ENCODE data around the gene CHD5.

The CHD5 gene

DNA sequence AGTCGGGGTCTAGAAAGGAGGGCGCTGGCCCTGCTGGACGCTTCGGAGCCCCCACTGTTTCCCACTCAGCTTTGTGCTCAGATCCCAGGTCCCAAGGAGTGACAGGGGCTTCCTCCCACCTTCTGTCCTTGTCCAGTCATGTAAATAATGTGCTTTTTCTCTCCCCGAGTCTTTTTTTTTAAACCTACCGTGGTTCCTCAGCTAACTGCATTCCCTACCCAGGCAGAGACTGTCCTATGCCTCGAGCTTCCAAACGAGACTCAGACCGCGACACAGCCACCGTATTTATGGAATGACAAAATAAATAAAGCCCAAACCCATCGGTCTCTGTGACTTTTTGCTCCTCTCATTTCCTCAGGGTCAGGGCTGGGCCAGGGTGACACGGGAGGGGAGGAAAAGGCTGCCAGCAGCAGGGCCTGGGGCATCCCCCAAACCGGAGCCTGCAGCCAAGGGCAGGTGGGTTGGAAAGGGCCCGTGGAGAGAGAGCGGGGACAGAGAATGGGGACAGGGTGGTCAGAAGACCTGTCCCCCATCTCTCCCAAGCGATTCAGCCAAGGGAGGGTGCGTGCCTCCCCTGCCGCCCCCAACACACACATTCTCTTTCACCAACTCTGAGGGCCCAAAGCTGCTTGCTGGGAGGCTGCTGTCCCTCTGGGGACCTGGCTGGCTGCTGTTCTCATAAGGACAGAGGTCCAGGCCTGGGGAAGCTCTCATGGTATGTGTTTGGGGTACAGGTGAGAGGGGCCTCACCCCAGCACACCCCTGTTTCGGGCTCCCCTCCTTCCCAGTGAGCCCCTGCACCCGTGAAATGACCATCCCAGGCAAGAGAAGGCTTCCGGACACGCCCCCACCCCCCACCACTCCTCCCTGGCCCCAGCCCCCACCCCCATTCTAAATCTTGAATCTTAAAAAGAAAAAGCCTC lies 79.0 kb downstream of the CHD5 start:
- in situ Hi-C loops (cut with MboI; ENCODE audit: low sequenced_read_pairs): no loop called here

DNA sequence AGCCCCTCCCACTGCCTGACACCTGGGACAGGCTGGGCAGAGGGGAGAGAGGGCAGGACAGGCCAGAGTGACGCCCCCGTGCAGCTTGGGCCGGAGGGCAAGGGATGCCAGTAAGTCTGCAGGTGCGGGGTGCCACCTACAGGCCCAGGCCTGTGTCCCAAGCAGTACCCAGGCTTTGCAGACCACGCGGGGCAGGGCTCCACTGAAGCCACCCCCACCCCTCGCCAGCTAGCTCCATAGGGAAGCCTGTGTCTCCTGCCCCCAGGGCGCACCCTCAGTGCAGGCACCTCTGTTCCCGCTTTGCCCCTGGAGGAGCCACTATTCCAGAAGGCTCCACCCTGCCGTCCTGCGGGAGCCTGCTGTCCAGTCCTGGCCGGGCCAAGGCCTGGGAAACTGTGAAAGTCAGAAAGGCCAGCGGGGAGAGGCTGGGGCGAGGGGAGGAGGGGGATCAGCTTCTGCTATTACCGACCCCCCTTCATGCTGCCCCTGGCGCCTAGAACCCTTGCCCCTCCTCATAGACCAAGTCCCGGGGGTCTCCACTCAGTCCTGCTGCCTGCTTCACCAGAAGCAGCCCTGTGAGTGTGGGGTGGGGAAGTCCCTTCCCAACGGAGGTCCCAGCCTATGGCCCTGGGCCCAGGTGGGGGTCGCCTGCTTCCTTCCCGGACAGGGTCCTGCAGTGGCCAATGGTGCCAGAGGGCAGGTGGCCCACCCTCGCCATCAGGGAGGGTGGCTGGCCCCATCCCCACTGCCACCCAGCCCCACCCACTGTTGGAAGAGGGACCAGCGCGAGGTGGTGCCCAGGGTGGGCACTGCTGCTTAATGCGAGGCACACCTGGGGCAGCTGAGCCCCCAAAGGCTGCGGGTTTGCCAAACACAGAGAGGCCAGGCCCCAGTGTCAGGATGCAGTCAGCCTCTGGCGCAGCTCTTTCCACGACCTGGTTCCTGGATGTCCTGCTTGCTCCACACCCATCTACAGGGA lies 80.0 kb downstream of the CHD5 start:
- in situ Hi-C loops (cut with MboI; ENCODE audit: low sequenced_read_pairs): no loop called here

DNA sequence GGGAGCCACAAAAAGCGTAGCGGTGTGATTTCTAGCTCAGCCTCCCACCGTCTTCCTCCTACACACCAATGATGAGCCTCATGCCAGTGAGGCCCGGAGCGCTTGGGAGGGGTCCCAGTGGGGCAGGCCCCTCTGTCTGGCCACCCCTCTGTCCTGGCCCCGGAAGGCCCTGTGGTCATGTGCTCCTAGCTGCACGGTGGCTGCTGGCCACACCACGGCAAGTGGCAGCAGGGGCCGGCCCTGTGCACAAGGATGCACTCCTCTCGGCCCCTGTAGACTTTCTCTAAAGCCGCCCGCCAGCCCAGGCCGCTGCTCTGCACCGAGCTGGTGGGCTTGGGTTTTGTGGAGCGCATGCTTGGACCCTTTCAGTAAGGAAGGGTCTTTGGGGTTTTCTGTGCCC lies 80.8 kb downstream of the CHD5 start:
- in situ Hi-C loops (cut with MboI; ENCODE audit: low sequenced_read_pairs): no loop called here

DNA sequence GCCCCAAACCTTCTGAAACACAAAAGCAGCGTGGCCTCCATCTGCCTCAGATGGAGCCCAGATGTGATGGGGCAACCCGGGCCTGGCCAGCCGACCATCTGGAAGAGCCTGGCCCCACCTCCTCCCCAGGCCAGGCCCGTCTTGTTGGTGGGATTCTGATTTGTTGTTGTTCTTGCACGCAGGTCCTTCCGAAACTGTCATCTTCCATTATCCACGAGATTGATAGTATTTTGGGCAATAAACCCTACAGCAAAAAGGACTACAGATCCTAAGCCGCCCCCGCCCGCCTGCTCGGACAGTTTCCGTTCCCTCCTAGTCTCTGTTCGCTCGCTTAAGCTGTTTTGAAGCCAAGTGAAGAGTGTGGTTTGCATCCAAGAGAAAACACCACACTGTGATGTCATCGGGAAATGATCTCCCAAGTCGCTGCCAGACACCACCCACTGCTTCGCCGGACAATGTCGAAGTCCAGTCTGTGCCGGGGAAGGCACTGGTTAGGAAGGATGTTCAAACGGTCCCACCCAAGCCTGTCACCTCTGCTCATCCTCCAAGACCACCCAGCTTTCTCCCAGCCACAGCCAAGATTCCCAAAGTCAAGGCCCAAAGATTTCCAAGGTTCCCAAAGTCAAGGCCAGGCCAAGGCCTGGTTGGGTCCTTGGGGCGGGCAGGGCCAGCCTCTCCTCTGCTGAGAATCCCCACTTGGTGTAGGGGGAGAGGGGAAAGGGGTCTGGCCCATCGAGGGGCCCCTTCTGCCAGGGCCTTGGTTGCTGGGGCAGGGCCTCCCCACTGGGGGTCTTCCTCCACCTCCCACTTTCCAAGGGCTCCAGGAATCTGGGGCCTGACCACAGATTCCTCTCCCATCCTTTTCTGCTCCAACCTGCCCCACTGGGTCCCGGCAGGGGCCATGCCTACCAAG lies 81.6 kb downstream of the CHD5 start:
- in situ Hi-C loops (cut with MboI; ENCODE audit: low sequenced_read_pairs): no loop called here

DNA sequence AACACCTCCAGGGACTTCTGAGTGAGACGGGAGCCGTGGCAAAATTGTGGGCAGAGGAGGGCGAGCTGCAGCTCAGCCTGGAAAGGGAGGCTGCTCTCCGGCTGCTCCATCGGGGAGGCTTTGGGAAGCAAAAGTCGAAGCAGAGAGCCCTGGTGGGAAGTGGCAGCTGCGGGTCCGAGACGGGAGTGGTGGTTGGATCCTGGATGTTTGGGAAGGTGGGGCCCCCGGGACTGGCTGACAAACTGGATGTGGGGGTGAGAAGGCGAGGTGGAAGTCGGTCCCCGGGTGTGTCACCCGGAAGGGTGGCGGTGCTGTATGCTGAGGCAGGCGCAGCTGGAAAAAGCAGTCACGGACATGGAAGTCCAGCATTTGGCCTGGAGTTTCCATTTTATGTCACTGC lies 82.3 kb downstream of the CHD5 start:
- in situ Hi-C loops (cut with MboI; ENCODE audit: low sequenced_read_pairs): no loop called here

DNA sequence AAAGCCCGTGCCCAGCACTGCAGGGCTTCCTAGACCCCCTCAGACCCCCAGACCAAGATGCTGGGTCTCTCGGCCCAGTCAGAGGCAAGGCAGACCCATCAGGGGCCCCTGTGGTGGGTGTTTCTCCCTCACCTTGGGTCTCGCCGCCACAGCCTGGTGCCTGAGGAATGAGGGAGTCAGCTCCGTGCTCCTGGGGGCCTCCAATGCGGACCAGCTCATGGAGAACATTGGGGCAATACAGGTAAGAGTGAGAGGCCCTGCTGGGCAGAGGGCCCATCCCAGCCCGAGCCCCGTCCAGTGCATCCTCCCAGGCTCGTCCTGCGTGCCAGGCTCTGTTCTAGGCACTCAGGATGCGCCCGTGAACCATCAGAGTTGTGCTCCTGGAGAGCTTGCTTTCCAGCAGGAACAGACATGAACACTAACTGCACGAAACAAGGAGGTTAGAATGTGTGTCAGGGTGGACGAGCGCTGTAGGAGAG lies 83.0 kb downstream of the CHD5 start:
- in situ Hi-C loops (cut with MboI; ENCODE audit: low sequenced_read_pairs): no loop called here

DNA sequence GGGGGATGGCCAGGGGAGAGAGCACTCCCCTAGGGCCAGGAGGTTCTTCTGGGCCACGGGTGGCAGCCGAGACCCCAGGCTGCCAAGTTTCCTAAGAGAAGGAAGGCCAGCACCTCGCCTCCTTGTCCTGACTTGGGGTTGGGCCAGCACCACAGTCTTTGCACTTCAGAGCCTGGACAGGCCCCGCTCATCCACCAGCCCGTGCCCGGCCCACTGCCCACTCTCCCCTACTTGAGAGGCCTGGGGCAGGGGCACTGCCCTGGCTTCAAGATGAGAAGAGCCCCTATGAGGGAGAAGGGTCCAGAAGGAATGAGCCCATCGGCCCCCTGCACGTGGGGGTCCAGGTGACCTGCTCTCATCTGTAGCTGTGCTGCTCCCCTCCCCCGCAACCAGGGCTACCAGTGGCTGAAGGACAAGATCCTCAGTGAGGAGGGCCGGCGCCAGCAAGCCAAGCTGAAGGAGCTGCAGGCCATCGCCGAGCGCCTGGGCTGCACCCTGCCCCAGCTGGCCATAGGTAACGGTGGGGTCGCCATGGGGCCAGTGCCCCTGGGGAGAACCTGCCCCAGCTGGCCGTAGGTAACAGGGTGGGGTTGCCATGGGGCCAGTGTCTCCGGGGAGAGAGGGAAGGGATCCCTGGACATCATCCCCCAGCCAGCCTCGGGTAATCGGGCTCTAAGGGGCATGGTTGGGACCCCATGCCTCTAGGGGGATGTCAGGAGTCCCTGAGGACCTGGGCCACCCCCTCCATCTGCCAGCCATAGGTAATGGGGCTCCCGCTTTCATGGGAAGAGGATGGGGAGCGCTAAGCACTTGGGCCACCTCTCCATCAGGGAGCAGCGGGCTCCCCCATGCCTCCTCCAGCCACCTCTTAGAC lies 83.6 kb downstream of the CHD5 start:
- in situ Hi-C loops (cut with MboI; ENCODE audit: low sequenced_read_pairs): no loop called here

DNA sequence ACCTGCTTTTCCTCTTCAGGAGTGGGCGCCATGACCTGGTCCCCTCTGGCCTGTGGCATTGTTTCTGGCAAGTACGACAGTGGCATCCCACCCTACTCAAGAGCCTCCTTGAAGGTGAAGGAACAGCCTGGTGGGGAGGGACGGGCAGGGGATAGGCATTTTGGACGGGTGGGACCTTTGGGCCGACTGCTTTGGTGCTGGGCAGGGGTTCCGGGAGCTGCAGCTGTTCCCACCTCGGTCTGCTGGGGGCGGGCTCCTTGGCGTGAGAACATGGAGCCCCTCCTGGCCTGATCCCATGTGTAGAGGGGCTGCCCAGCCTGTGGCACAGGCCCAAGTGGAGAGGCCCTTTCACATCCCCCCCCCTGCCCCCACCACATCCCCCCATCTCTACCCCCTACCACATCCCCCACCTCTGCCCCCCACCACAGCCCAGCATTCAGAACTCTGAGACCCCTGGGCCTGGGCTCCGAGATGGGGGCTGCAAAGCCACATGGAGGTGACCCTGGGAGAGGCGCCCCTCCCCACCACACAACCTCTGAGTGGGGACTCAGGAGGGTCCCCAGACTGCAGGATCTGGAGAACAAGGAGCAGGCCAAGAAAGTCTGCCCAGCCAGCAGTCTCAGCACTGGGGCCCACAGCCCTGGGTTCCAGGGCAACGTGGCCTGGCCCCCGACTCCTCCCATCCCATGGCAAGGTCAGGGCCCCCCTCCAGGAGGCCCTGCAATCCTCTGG lies 84.4 kb downstream of the CHD5 start:
- in situ Hi-C loops (cut with MboI; ENCODE audit: low sequenced_read_pairs): no loop called here

DNA sequence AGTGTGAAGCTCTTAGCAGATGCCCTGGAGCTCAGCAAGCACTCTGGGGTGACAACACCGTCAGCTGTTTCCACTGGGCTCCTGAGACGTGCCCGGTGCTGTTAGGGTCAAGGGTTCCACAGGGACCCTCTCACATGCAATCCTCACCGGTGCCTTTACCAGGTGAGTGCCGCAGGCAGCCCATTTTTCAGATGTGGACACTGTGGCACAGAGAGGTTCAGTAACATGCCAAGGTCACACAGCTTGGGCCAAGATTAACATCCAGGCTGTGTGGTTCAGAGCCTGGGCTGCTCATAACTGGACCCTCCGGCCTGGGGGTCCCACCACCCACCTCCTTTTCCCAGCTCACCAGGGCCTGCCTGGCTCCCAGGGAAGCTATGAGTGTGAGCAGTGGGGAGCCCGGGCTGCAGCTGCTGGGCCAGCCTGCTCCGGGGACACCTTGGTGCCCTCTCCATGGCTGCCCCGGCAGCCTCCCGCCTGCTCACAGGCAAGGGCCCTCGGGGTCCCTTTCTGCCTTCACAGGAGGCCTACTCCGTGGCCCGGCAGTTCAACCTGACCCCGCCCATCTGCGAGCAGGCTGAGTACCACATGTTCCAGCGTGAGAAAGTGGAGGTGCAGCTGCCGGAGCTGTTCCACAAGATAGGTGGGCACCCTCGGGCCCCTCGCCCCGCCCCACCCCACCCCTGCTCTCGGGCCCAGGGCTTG lies 85.2 kb downstream of the CHD5 start:
- in situ Hi-C loops (cut with MboI; ENCODE audit: low sequenced_read_pairs): no loop called here

DNA sequence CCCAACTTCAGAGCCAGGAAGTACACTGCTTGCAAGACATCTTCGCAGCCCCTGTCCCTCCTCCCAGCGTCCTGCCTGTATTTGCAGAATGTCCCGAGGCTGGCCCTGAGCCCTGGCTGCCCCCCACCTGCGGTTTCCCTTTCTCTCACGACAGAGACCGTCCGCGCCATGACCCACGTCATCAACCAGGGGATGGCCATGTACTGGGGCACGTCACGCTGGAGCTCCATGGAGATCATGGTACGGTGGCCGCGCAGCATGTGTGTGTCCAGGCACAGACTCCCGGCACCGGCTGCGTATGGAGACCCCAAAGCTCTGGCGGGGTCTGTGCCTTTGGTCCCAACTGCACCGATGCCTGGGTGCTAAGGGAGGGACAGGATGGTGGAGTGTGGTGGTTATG lies 85.9 kb downstream of the CHD5 start:
- in situ Hi-C loops (cut with MboI; ENCODE audit: low sequenced_read_pairs): no loop called here

DNA sequence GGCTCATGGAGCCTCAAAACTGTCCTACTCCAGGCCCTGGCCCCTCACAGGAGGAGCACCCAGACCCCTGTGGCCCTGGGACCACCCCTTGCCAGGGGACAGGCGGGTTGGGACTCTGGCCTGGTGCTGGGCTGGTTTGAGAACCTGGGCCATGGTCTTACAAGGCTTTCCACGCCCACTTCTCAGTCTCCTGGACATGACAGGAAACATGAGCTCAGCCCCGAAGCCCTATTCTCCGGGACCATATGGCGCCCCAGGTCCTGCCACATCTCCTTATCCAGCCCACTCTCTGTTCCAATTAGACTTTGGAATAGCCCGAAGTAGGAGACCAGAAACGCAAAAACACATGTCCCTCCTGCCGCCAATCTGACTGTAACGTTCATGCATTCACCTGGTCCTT lies 86.5 kb downstream of the CHD5 start:
- in situ Hi-C loops (cut with MboI; ENCODE audit: low sequenced_read_pairs): no loop called here

DNA sequence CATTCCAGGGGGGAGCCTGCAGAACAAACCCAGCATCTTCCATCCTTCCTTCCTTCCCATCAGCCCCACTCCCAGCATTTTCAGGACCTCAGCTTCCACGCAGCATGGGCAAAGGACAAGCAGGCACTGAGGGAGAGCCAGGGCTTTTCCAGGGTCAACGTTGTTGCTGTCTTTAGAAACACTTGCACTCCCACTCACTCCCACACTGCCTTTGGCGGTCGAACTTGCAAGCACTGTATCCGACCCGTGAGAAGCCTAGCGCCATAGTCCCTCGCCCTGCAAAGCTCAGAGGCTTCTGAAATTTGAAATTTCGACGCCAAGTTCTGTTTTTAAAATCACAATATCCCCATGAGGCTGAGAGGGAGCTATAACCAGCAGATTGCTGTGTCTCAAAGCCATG lies 87.0 kb downstream of the CHD5 start:
- in situ Hi-C loops (cut with MboI; ENCODE audit: low sequenced_read_pairs): no loop called here

DNA sequence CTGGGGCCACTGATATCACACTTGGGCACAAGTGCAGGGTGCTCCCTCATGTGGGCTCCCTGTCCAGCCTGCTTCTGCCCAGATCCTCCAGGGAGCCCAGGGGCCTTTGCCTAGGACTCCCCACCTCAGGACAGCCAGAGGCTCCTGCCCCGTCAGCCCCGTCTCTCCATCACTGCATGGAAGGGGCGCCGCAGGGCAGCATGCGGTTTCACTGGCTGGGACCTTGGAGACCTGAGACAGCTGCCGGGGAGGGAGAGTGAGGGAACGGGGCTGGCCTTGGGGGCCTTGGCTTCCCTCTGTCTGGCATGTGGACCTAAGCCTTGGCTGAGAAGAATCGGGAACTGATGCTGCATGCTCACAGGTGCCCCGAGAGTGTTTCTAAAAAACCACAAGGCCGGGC lies 87.9 kb downstream of the CHD5 start:
- in situ Hi-C loops (cut with MboI; ENCODE audit: low sequenced_read_pairs): no loop called here

DNA sequence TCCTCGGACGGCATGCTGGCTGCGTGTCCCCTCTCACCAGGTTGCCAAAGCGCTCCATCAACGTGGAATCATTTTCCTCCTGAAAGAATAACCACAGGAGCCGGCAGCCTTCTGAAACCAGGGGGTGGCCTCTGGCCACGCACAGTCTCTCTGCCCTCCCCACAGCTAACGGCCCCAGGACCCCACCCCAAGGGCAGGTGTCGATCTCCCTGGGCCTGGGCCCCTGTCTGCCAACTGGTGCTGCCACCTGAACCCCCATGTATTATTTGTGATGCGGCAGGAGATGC lies 88.4 kb downstream of the CHD5 start:
- in situ Hi-C loops (cut with MboI; ENCODE audit: low sequenced_read_pairs): no loop called here

DNA sequence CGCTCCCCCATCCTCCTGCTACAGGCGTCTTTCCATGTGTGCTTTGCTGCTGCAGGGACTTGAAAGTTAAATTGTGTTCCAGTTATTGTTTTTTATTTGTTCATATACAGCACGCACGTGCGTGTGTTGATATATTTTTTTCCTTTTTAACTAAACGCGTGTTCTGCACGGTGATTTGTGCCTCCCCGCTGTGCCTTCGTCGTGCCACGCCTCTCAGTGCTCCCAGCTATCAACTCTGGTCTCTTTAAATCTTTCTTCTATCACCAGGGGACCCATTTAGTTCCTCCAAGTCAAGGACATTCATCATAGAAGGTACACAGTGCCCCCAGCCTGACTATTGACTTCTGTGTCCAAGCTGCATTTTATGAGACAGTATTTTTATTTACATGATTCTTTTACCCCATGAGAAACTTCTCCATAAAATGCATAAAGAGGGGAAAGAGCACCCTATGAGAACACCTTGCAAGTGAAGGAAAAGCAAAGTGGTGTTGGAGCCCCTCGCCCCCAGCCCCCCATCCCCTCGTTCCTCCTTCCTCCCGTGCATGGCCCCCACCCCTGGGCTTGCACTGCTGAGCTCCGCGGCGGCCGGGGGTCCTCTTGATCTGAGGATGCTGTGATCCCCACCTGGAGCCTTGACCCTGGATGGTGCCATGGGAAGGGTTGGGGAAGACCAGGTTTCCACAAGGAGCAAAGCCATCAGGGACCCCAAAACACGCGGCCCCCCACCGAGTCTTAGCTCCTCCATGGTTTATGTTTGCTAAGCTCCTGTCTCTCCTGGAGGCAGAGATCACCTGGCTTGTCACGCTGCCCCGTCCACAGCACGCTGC lies 88.9 kb downstream of the CHD5 start:
- in situ Hi-C loops (cut with MboI; ENCODE audit: low sequenced_read_pairs): no loop called here

DNA sequence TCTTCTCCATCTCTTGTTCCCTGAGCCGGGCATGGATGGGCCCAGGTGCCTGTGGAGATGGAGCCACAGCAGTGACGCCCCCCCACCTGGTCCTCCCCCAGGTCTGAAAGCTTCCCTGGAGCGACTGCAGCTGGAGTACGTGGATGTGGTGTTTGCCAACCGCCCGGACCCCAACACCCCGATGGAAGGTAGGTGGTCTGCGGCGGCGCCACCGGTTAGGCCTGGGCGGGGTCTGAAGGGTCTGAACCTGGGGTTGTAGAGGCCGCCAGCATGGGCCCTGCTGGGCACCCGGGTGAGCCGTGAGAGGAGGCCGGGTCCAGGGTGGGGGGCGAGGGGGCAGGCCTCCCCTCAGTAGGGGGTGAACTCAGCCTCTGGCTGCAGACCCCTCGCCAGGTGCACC lies 89.8 kb downstream of the CHD5 start:
- in situ Hi-C loops (cut with MboI; ENCODE audit: low sequenced_read_pairs): no loop called here

DNA sequence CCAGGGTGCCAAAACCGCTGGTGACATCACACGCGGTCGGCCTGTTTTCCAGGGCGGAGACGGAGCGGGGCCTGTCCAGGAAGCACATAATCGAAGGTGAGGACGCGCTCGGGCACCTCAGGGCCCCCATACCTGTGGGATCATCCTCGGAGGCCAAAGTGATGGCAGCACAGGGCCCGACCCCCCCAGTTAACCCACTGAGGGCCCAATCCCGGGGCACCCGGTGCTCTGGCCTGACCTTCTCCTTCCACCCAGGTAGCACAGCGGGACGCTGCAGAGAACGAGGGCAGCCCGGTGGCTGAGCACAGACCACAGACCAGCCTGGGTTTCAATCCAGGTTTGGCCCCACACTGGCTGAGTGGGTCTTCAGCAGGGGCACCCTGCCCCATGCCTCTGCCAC lies 91.2 kb downstream of the CHD5 start:
- in situ Hi-C loops (cut with MboI; ENCODE audit: low sequenced_read_pairs): no loop called here

DNA sequence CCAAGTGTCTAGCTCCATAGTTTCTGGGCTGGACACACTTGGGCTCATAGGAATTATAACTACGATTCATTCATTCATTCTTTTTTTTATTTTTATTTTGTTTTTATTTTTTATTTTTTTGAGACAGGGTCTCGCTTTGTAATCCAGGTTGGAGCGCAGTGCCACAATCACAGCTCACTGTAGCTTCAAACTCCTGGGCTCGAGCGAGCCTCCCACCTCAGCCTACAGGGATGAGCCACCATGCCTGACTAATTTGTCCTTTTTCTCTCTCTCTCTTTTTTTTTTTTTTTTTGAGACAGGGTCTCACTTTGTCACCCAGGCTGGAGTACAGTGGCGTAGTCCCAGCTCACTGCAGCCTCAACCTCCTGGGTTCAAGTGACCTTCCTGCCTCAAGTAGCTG lies 92.2 kb downstream of the CHD5 start:
- in situ Hi-C loops (cut with MboI; ENCODE audit: low sequenced_read_pairs): no loop called here
